Ovary (tissue), 3 donors: ENCODE measurements around the gene RSRC1.

ENCODE experiments used
- CTCF ChIP-seq, 3 donors: fragments of 450-650 bp in 2 of 3; fragments of 200-600 bp in 1 of 3; IDR thresholded peaks; one replicate each; pipeline versions ENCODE4 v1.5.1 to v1.8.0; 2016 to 2022; ENCODE audit warnings: antibody characterized with exemption in 3 of 3, mild to moderate bottlenecking in 1 of 3
- POLR2A ChIP-seq: fragments of 450-650 bp; IDR thresholded peaks from one replicate; pipeline ENCODE4 v1.6.1; 2017; ENCODE audit warnings: antibody characterized with exemption, mild to moderate bottlenecking, moderate library complexity
- donor health status: DM: no; HTN: no; CAD: no.

- TF ChIP-seq CTCF (IDR thresholded peaks at IDR 0.05) (no peak), POLR2A (no peak)
Measured at GRCh38 chr3:158573714-158574113, 463.8 kb downstream of the RSRC1 start.
